Measurements from ENCODE around the gene HDAC3.

GRCh38 chr5:141597394-141597793, 39.3 kb downstream of the HDAC3 start:
- TF ChIP-seq CTCF (IDR thresholded peaks at IDR 0.05): no peak
- TF ChIP-seq POLR2AphosphoS5 (IDR thresholded peaks at IDR 0.05; ENCODE audit: low read depth, low read length): no peak
- no peak for TF ChIP-seq ELF1 (IDR thresholded peaks at IDR 0.05)
- TF ChIP-seq EP300 (IDR thresholded peaks at IDR 0.05; ENCODE audit: borderline replicate concordance in 1 of 2, low read depth in 1 of 2, low read length in 1 of 2): no peak
- TF ChIP-seq MAX (IDR thresholded peaks at IDR 0.05; ENCODE audit: low read depth): no peak
- no peak for TF ChIP-seq REST (IDR thresholded peaks at IDR 0.05; ENCODE audit: low read depth, low read length)
- TF ChIP-seq CHD2 (IDR thresholded peaks at IDR 0.05; ENCODE audit: low read length, partially characterized antibody): no peak
- TF ChIP-seq FOXM1 (IDR thresholded peaks at IDR 0.05; ENCODE audit: low read depth): no peak
- TF ChIP-seq TAF1 (IDR thresholded peaks at IDR 0.05; ENCODE audit: borderline replicate concordance, low read depth, low read length): no peak
- no peak for TF ChIP-seq MEF2A (IDR thresholded peaks at IDR 0.05; ENCODE audit: borderline replicate concordance, low read depth)
- no peak for TF ChIP-seq TEAD4 (IDR thresholded peaks at IDR 0.05; ENCODE audit: borderline replicate concordance, insufficient read depth)
- TF ChIP-seq FOXJ3 (CRISPR knock-in tag; IDR thresholded peaks at IDR 0.05): no peak
- no peak for TF ChIP-seq YY1 (IDR thresholded peaks at IDR 0.05; ENCODE audit: low read depth)
- TF ChIP-seq NFIC (IDR thresholded peaks at IDR 0.05; ENCODE audit: borderline replicate concordance): no peak
